Medulla oblongata (tissue), 1 donor: ENCODE results near the gene AKAP13.

Source experiments
- DNase-seq: peaks from one replicate; pipeline ENCODE4 v3.0.0-alpha.2; 2015; ENCODE audit errors: extremely low spot score

AKAP13 gene

DNA sequence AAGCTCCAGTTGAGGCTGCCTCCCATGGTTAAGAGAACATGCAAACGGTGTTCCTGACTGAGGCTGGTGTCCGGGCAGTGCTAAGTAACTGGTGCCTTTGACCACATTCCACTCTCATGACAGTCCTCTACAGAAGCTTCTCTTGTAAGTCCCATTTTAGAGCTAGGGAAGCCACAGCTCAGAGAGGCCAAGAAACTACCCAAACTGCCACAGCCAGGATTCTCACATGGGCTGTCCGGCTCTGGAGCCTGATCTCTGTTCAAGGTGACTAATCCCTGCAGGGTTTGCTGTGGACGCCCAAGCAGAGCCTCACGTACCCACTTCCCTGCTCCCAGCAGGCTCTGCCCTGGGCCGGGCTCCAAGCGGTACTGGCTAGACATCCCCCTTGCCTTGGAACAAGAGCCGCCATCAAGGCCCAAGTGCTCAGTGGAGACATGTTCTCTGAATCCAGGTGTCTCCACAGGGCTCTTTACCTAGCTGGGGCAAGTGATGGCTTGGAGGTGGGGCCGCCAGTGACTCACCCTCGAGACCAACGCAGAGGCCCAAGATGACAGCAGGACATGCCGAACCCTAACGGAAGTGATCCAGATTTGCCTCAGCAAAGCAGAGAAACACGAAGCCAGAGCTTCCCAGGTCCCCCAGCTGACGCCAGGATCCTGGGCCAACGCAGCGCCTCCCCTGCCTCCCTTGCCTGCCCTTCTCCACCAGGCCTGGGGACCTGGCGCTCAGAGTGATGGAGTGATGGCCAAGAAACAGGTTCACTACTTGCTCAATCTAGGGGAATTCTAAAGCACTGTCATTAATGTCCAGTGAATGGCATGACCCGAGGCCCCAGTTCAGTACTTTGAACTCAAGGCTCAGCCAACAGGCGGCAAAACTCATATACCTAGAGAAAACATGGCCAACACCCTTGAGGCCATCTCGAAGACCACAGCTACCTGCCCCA is 390.0 kb downstream of the AKAP13 start:
- DNase-seq: no peak

GRCh38 chr15:85771271-85771670 is 390.9 kb downstream of the AKAP13 start:
- DNase-seq: no peak

- no peak for DNase-seq
These were observed 391.5 kb downstream of the AKAP13 start for GRCh38 chr15:85771781-85772445.

DNA sequence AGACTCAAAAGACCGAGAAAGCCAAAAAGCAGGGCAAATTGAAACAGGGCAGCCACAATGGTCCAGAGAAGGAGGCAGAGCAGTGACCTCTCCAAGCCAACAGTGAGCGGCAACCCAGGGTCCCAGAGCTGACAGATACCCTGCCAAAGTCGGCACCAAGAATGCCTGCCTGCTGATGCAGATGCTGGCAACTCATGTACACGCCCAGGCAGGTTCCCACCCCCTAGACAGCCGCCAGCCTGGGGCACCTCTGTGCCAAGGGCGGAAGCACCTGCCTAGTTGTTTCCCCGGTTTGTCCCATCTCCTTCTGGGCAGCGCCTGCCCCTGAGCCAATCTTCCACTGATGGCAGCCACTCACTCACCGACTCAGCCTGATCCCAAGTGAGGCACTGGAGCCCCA is 392.3 kb downstream of the AKAP13 start:
- DNase-seq: no peak

- DNase-seq: no peak
These were observed 392.8 kb downstream of the AKAP13 start for GRCh38 chr15:85773249-85773648.

GRCh38 chr15:85773970-85774369 is 393.6 kb downstream of the AKAP13 start:
- no peak for DNase-seq

DNA sequence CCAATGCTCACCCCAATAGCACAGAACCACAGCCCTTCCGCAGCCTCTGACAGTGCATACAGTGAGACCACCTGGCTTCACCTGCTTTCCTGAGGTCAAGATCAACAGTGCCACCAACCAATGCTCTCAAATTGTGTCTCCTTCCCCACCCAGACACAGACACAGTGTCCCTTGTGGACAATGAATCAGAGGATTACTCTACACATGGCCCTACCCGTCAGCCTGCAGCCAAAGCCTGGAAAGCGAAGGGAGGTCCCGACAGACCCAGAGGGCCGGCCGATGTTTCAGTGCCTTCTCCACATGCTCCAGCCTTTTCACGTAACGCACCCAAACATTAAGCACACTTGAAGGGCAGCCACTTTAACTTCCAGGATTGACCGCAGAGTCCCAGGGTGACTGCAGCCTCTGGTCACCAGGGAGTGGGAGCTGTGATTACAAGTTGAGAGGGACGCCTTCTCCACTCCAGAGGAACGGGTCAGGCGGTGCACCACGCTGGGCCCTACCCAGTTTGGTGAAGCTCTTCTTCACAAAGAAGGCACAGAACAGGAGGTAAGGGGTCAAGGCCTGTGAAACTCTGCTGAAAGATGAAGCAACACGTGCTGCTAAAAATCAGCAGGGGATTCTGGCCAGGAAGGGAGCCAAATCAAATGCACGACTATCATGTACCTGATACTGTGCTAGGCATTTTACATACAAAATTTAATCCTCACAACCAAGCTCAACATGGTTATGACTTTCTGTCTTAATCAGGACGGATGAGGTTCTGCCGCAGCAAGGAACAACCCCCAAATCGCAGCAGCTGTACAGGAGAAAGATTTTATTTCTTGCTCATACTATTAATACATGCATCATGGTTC is 397.1 kb downstream of the AKAP13 start:
- no peak for DNase-seq

GRCh38 chr15:85778107-85778776 is 397.8 kb downstream of the AKAP13 start:
- no peak for DNase-seq

GRCh38 chr15:85779249-85779648 is 398.8 kb downstream of the AKAP13 start:
- no peak for DNase-seq

GRCh38 chr15:85780225-85780985 is 400.0 kb downstream of the AKAP13 start:
- no peak for DNase-seq

GRCh38 chr15:85781099-85781498 is 400.7 kb downstream of the AKAP13 start:
- DNase-seq: no peak

DNA sequence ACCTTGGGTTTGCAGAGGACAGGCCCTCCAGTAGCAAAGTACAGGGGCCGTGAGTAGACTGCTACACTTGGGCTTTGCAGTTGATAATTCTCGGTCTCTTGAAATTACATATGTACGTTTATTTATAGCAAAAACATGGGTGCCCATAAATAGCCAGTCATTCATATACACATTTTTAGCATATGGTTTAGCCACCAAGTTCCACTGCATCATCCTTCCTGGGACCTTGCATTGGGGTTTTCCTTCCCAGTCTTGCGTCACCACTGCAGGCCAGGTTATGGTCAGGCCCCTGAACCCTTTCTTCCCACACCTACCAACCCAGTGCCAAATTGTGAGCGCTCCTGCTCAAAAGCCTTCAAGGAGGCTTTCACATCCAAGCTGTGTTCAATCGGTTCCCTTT is 401.7 kb downstream of the AKAP13 start:
- no peak for DNase-seq

GRCh38 chr15:85785887-85786780 is 405.7 kb downstream of the AKAP13 start:
- no peak for DNase-seq

DNA sequence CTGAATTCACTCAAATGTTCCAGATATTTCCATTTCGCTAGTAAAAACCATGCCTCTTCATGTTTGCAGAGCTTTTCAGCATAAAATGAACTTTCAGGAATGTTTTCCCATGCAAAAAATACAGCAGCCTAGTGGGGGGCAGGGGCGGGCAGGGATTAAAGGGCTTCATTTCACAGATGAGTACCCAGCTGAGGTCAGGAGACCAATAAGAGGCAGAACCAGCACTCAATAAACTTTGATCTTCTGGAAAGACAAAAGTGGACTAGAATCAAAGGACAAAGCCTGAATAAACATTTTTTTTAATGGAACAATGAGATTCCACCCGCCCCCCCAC is 406.3 kb downstream of the AKAP13 start:
- no peak for DNase-seq

GRCh38 chr15:85788771-85789495 is 408.5 kb downstream of the AKAP13 start:
- no peak for DNase-seq

GRCh38 chr15:85789496-85789875 is 409.1 kb downstream of the AKAP13 start:
- no peak for DNase-seq

DNA sequence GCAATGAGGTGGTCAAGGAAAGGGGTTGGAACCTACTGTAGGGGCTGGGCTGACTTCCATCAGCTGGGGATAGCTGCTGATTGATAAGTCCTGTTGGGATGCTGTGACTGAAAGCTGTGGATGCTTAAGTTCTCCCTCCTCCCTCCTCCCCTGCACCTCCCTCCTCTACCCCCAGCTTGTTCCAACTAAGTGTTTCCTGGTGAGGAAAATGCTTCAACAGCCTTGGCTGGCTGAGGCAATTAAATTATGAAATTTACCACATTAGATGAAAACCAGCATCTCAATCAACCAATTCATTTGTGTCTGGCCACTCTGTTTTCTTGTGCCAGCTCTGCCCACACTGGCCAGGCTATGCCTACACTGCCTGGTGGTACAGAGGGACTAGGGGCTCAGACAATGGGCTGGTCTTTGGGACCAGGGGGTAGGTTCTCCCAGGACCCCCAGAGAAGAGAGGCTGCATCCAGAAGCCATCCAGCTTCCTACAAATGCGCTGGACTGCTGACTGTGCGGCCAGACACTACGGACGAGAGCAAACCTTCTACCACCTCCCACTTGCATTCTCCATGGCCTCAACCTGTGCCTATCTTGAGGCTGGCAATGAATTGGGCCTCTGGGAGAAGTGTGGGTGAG is 411.8 kb downstream of the AKAP13 start:
- no peak for DNase-seq

DNA sequence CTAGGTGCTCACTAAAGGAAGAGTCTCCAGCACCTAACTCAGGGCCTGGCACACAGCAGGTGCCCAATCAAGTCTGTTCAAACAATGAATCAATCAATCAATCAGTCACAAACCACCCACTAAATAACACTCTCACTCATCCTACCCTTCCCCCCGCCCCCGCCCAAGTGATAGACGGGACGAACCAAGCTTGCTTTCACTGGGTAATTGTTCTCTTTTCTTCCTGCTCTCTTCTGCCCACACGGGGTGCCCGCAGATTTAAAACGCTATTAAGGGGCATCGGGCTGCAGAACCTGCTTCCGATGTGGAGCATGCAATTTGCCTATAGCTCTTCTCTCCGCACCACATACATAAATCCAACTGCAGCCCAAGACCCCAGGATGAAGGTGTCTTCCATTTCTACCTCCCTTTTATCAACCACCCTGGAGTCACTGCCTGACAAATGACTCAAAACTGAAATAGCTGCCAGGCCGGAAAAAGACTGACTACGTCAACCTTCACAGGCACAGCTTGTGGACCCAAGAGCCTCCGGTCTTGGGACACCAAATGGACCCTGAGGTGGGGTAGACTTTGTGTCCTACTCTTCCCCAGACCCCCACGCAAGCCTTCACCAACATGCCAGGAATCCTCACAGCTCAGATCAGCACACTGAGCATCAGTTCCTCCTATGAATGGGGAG is 412.6 kb downstream of the AKAP13 start:
- no peak for DNase-seq
